Measurements from ENCODE around the gene PVRIG. TPM values are rescaled to one million over a fixed set of nuclear protein-coding genes. Genes with fewer than 3 reads are reported as not detected.
"Not testable (repeated sequence)": the region's sequence is repeated elsewhere in the genome, so short reads cannot be mapped to it uniquely, and the experiment has no call there.

The PVRIG gene
- polyA plus RNA-seq, 2 donors, result 0.24 to 0.31 TPM

GRCh38 chr7:100177045-100178001 is 42.4 kb upstream of the PVRIG start, which contains the start of the genes GPC2 and STAG3:
Gene GPC2, minus strand, starts transcription at chr7:100177381. Its CDS starts 182 bp downstream, at chr7:100177199.
Gene STAG3, plus strand, starts transcription at chr7:100177918. Its CDS starts 2,639 bp downstream, at chr7:100180557.
- peaks cover 4 to 5% of the 10 kb centered on the region in 2 donors for H3K9me3 ChIP-seq (ENCODE audit: control insufficient read depth in 2 of 2, insufficient read depth in 1 of 2, low read depth in 1 of 2, low read length in 1 of 2)
- no peaks in the 10 kb centered on the region for H3K36me3 ChIP-seq (ENCODE audit: control insufficient read depth in 2 of 2, insufficient read depth in 2 of 2, low read length in 1 of 2)
- no peaks in the 10 kb centered on the region for H3K27me3 ChIP-seq (ENCODE audit: control insufficient read depth in 1 of 2, insufficient read depth in 2 of 2, low read length in 2 of 2)
- H3K4me1 ChIP-seq (ENCODE audit: control insufficient read depth in 2 of 2, insufficient read depth in 2 of 2, low read length in 1 of 2), result peaks cover 2 to 3% of the 10 kb centered on the region in 2 donors
- peak within 1 kb of the TSS; percentile 31 to 38 for H3K4me3 ChIP-seq (ENCODE audit: low read depth in 1 of 2, low read length in 2 of 2)
- peak within 1 kb of the TSS in 1 of 2 donors; percentile 34 for H3K27ac ChIP-seq (ENCODE audit: low read depth in 2 of 2, low read length in 1 of 2)
- 6 to 8% methylated on average over 78 of the region's 78 CpGs for WGBS, 2 donors

- not testable (repeated sequence) for H3K36me3 ChIP-seq (ENCODE audit: control insufficient read depth in 2 of 2, insufficient read depth in 2 of 2, low read length in 1 of 2); H3K27me3 ChIP-seq (ENCODE audit: control insufficient read depth in 1 of 2, insufficient read depth in 2 of 2, low read length in 2 of 2); H3K4me1 ChIP-seq (ENCODE audit: control insufficient read depth in 2 of 2, insufficient read depth in 2 of 2, low read length in 1 of 2); H3K27ac ChIP-seq (ENCODE audit: low read depth in 2 of 2, low read length in 1 of 2); H3K9me3 ChIP-seq (ENCODE audit: control insufficient read depth in 2 of 2, insufficient read depth in 1 of 2, low read depth in 1 of 2, low read length in 1 of 2); H3K4me3 ChIP-seq (ENCODE audit: low read depth in 1 of 2, low read length in 2 of 2)
- 98% methylated on average over 3 of the region's 3 CpGs for WGBS, 2 donors
These were observed 39.7 kb upstream of the PVRIG start for GRCh38 chr7:100180084-100180483.

GRCh38 chr7:100182616-100183015 is 37.1 kb upstream of the PVRIG start:
- H3K27me3 ChIP-seq (ENCODE audit: control insufficient read depth in 1 of 2, insufficient read depth in 2 of 2, low read length in 2 of 2); H3K36me3 ChIP-seq (ENCODE audit: control insufficient read depth in 2 of 2, insufficient read depth in 2 of 2, low read length in 1 of 2); H3K9me3 ChIP-seq (ENCODE audit: control insufficient read depth in 2 of 2, insufficient read depth in 1 of 2, low read depth in 1 of 2, low read length in 1 of 2); H3K4me1 ChIP-seq (ENCODE audit: control insufficient read depth in 2 of 2, insufficient read depth in 2 of 2, low read length in 1 of 2); H3K27ac ChIP-seq (ENCODE audit: low read depth in 2 of 2, low read length in 1 of 2); H3K4me3 ChIP-seq (ENCODE audit: low read depth in 1 of 2, low read length in 2 of 2): not testable (repeated sequence)
- 78 to 81% methylated on average over 6 of the region's 6 CpGs for WGBS, 2 donors

GRCh38 chr7:100183090-100183489 is 36.7 kb upstream of the PVRIG start:
- WGBS, 2 donors, result 61 to 64% methylated on average over 6 of the region's 6 CpGs
- H3K27me3 ChIP-seq (ENCODE audit: control insufficient read depth in 1 of 2, insufficient read depth in 2 of 2, low read length in 2 of 2); H3K4me3 ChIP-seq (ENCODE audit: low read depth in 1 of 2, low read length in 2 of 2); H3K9me3 ChIP-seq (ENCODE audit: control insufficient read depth in 2 of 2, insufficient read depth in 1 of 2, low read depth in 1 of 2, low read length in 1 of 2); H3K27ac ChIP-seq (ENCODE audit: low read depth in 2 of 2, low read length in 1 of 2); H3K36me3 ChIP-seq (ENCODE audit: control insufficient read depth in 2 of 2, insufficient read depth in 2 of 2, low read length in 1 of 2); H3K4me1 ChIP-seq (ENCODE audit: control insufficient read depth in 2 of 2, insufficient read depth in 2 of 2, low read length in 1 of 2): not testable (repeated sequence)

- Histone ChIP-seq H3K4me1 (ENCODE audit: control insufficient read depth in 2 of 2, insufficient read depth in 2 of 2, low read length in 1 of 2) (no peaks in the 10 kb centered on the region), H3K36me3 (ENCODE audit: control insufficient read depth in 2 of 2, insufficient read depth in 2 of 2, low read length in 1 of 2) (no peaks in the 10 kb centered on the region), H3K27ac (ENCODE audit: low read depth in 2 of 2, low read length in 1 of 2) (no peak overlapping the region), H3K27me3 (ENCODE audit: control insufficient read depth in 1 of 2, insufficient read depth in 2 of 2, low read length in 2 of 2) (no peaks in the 10 kb centered on the region), H3K4me3 (ENCODE audit: low read depth in 1 of 2, low read length in 2 of 2) (no peak overlapping the region), H3K9me3 (ENCODE audit: control insufficient read depth in 2 of 2, insufficient read depth in 1 of 2, low read depth in 1 of 2, low read length in 1 of 2) (no peaks in the 10 kb centered on the region)
- 53 to 60% methylated on average over 2 of the region's 2 CpGs for WGBS, 2 donors
These were observed 34.0 kb upstream of the PVRIG start for GRCh38 chr7:100185726-100186125.

- Histone ChIP-seq H3K4me1 (ENCODE audit: control insufficient read depth in 2 of 2, insufficient read depth in 2 of 2, low read length in 1 of 2) (no peaks in the 10 kb centered on the region), H3K27ac (ENCODE audit: low read depth in 2 of 2, low read length in 1 of 2) (no peak overlapping the region), H3K4me3 (ENCODE audit: low read depth in 1 of 2, low read length in 2 of 2) (no peak overlapping the region), H3K27me3 (ENCODE audit: control insufficient read depth in 1 of 2, insufficient read depth in 2 of 2, low read length in 2 of 2) (no peaks in the 10 kb centered on the region), H3K9me3 (ENCODE audit: control insufficient read depth in 2 of 2, insufficient read depth in 1 of 2, low read depth in 1 of 2, low read length in 1 of 2) (no peaks in the 10 kb centered on the region), H3K36me3 (ENCODE audit: control insufficient read depth in 2 of 2, insufficient read depth in 2 of 2, low read length in 1 of 2) (no peaks in the 10 kb centered on the region)
- WGBS, 2 donors, result 79 to 82% methylated on average over 3 of the region's 3 CpGs
These were observed 30.7 kb upstream of the PVRIG start for GRCh38 chr7:100189061-100189460.

- no peaks in the 10 kb centered on the region for H3K9me3 ChIP-seq (ENCODE audit: control insufficient read depth in 2 of 2, insufficient read depth in 1 of 2, low read depth in 1 of 2, low read length in 1 of 2)
- no peaks in the 10 kb centered on the region for H3K36me3 ChIP-seq (ENCODE audit: control insufficient read depth in 2 of 2, insufficient read depth in 2 of 2, low read length in 1 of 2)
- no peaks in the 10 kb centered on the region for H3K4me1 ChIP-seq (ENCODE audit: control insufficient read depth in 2 of 2, insufficient read depth in 2 of 2, low read length in 1 of 2)
- 59 to 69% methylated on average over 4 of the region's 4 CpGs for WGBS, 2 donors
- no peak overlapping the region for H3K4me3 ChIP-seq (ENCODE audit: low read depth in 1 of 2, low read length in 2 of 2)
- H3K27ac ChIP-seq (ENCODE audit: low read depth in 2 of 2, low read length in 1 of 2), result no peak overlapping the region
- H3K27me3 ChIP-seq (ENCODE audit: control insufficient read depth in 1 of 2, insufficient read depth in 2 of 2, low read length in 2 of 2), result no peaks in the 10 kb centered on the region
These were observed 29.6 kb upstream of the PVRIG start for GRCh38 chr7:100190048-100190711.

- Histone ChIP-seq H3K4me3 (ENCODE audit: low read depth in 1 of 2, low read length in 2 of 2) (no peak overlapping the region), H3K4me1 (ENCODE audit: control insufficient read depth in 2 of 2, insufficient read depth in 2 of 2, low read length in 1 of 2) (no peaks in the 10 kb centered on the region), H3K27ac (ENCODE audit: low read depth in 2 of 2, low read length in 1 of 2) (no peak overlapping the region), H3K9me3 (ENCODE audit: control insufficient read depth in 2 of 2, insufficient read depth in 1 of 2, low read depth in 1 of 2, low read length in 1 of 2) (no peaks in the 10 kb centered on the region), H3K36me3 (ENCODE audit: control insufficient read depth in 2 of 2, insufficient read depth in 2 of 2, low read length in 1 of 2) (no peaks in the 10 kb centered on the region), H3K27me3 (ENCODE audit: control insufficient read depth in 1 of 2, insufficient read depth in 2 of 2, low read length in 2 of 2) (no peaks in the 10 kb centered on the region)
- WGBS, 2 donors, result 68% methylated on average over 2 of the region's 2 CpGs
These were observed 28.0 kb upstream of the PVRIG start for GRCh38 chr7:100191775-100192174.

GRCh38 chr7:100192281-100192862 is 27.4 kb upstream of the PVRIG start:
- H3K27ac ChIP-seq (ENCODE audit: low read depth in 2 of 2, low read length in 1 of 2); H3K4me1 ChIP-seq (ENCODE audit: control insufficient read depth in 2 of 2, insufficient read depth in 2 of 2, low read length in 1 of 2); H3K4me3 ChIP-seq (ENCODE audit: low read depth in 1 of 2, low read length in 2 of 2); H3K9me3 ChIP-seq (ENCODE audit: control insufficient read depth in 2 of 2, insufficient read depth in 1 of 2, low read depth in 1 of 2, low read length in 1 of 2); H3K27me3 ChIP-seq (ENCODE audit: control insufficient read depth in 1 of 2, insufficient read depth in 2 of 2, low read length in 2 of 2); H3K36me3 ChIP-seq (ENCODE audit: control insufficient read depth in 2 of 2, insufficient read depth in 2 of 2, low read length in 1 of 2): not testable (repeated sequence)
- 91 to 93% methylated on average over 6 of the region's 6 CpGs for WGBS, 2 donors

Data from esophagus (tissue), 2 donors.